HG03066 (cell line): ENCODE results near the gene PISD.

Experiments
- ATAC-seq: cut with Tn5 transposase; IDR thresholded peaks from one replicate; pipeline ENCODE4 v1.9.1; 2021; ENCODE audit warnings: low read depth; ENCODE audit not compliant: unreplicated experiment

Gene PISD

DNA sequence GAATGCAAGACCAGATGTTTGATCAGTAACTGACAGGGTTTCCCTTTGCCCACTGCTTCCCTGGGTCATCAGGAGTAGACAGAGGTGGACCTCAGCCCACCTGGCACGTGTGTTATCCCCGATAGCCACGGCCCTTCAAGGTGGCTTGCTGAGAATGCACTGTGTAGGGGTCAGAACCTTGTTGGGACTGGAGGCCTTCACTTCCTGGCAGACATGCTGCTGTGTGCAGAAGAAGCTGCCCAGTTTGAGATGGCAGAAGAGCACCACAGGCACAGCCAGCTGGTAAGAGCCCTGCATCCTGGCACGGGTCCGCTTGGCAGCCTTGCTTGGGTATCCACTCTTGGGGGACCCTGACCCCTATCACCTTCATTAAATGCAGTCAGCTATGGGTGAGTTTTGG is 83.8 kb downstream of the PISD start:
- ATAC-seq = no peak

DNA sequence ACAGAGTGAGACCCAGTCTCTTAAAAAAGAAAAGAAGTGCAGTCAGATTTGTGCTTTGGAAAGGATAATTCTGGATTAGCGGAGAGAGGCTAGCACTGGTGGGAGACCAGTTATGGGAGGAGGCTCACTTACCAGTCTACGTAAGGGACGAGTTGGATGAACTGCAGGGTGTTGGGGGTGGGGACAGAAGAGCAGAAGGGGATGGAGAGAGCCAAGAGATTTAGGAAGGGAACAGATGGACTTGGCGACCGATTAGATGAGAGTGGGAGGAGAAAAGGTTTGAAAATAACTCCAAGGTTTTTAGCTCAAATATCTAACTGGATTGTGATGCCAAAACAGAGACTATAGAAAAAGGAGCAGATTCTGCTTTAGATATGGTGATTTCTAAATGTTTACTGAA is 84.3 kb downstream of the PISD start:
- ATAC-seq = no peak

DNA sequence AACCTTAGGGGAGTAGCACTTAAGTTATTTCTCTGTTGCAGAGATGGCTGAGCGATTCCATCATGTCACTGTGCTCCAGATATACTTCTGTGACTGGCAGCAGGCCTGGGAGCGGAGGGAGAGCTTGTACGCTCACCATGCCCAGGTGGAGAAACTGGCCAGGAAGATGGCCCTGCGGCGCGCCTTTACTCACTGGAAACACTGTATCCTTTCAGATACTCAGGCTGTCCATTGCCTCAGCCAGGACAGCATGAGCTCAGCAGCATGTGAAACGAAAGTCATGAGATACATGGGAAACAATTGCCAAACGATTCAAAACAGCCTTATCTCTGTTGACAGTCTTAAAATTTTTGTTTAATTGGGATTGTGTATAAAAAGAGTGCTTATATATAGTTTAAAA is 86.8 kb downstream of the PISD start:
- no peak for ATAC-seq

DNA sequence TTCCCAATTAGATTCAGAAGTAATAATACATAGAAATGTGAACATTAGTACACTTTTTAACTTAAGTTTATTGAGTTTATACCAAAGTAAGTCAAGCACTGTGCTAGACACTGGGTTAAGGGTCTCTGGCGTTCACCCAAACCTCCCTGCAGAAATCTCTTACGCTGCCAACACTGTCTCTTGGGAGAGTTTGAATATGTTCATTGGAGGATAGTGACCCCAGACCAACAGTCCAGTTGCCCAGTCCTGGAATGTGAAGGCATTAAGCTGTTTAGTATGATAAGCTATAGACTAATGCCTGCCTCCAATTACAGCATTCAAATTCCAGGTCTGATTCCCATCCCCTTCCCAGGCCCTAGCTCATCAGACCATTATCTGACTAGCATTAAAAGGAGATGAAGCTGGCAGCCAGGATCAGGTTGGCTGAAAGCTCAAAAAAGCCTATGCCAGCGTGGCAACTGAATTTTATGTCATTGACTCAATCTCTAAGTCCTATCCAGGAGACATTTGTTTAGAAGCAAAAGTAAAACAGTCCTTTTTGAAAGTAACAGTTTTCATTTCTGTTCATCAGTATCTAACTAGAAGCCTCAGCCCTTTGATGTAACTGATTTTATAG is 87.9 kb downstream of the PISD start:
- no peak for ATAC-seq

DNA sequence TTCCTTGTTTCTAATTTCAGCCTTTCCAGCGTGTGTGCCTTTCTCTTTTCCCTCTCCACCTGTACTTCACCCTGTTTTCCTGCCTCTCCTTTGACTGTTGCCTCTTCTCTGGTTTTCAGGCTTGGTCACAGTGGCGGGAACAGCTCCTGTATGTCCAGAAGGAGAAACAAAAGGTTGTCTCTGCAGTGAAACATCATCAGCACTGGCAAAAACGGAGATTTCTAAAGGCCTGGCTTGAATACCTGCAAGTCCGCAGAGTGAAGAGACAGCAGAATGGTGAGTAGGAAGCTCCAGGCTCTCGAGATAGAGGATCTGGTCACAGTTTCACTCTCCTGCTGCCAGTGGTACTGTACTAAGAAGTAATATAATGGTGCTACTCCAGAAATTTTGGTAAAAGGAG is 89.1 kb downstream of the PISD start:
- ATAC-seq = no peak

DNA sequence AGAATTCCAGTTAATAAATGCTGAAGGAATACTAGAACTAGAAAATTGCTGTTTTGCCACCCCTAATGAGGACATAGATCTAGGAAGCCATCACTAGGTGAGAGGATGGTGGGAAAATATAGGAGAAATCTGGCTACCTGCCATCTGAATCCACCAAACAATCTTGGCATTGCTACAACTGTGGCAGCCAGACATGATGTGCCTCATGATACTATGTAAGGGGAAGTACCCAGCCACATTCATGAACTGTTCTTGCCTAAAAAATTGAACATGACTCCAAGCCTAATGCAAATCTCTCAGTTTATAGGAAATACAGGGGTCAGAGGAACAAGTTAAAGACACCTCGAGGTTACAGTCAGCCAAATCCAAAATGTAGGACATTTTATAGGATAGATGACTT is 92.9 kb downstream of the PISD start:
- ATAC-seq = no peak
